Lower leg skin (tissue), 4 donors: ENCODE results near the gene RBMS2. TPM values are rescaled to one million over a fixed set of nuclear protein-coding genes. Genes with fewer than 3 reads are reported as not detected.

Source experiments
- DNase-seq, 2 donors: peaks; one replicate each; pipeline ENCODE4 v3.0.0-alpha.2; 2019; ENCODE audit warnings: low spot score in 2 of 2
- H3K4me3 ChIP-seq: fragments of 200-600 bp; sonication (generic); 2 replicates; pipeline ENCODE4 v1.5.1; 2017; ENCODE audit warnings: mild to moderate bottlenecking, low read depth; ENCODE audit not compliant: poor library complexity, severe bottlenecking
- CTCF ChIP-seq, 3 donors: fragments of 450-650 bp; IDR thresholded peaks; one replicate each; pipeline ENCODE4 v1.5.1; 2016; ENCODE audit warnings: antibody characterized with exemption in 3 of 3, mild to moderate bottlenecking in 3 of 3, moderate library complexity in 2 of 3
- POLR2A ChIP-seq, 2 donors: fragments of 450-650 bp; IDR thresholded peaks; one replicate each; pipeline ENCODE4 v1.6.1; 2016 to 2017; ENCODE audit warnings: antibody characterized with exemption in 2 of 2, mild to moderate bottlenecking in 1 of 2, moderate library complexity in 1 of 2
- WGBS, 2 donors: methylation state at CpG; one replicate each; pipeline ENCODE4 v1.1.5; 2018; 5-methylcytosine and 5-hydroxymethylcytosine counted together
- intact Hi-C: fragments of 100-400 bp; cut with DNase I; formaldehyde crosslinking; loops from one replicate; pipeline ENCODE4 v1.15.0; 2023; ENCODE audit warnings: low total_unique reads
- total RNA-seq, 4 donors: library from RNA; depleted of rRNA; stranded (reverse); fragments of >200 nt; gene quantifications; one replicate each; pipeline ENCODE4 v1.1.0, GENCODE V29; 2016

The RBMS2 gene
- total RNA-seq, 4 donors from 2014 or later = 12.7 to 14.9 (median 13.7) TPM

GRCh38 chr12:56634837-56635791 is 113.5 kb downstream of the RBMS2 start:
- TF ChIP-seq CTCF (IDR thresholded peaks at IDR 0.05) (peak in 1 of 3 donors; percentile 13), POLR2A (IDR thresholded peaks at IDR 0.05) (no peak)
- intact Hi-C loops = no loop called here

GRCh38 chr12:56635806-56636674 is 114.4 kb downstream of the RBMS2 start:
- intact Hi-C loops = no loop called here
- peak; percentile 94 to 97 for DNase-seq
- peak in 1 of 2 donors; percentile 42 for TF ChIP-seq POLR2A (IDR thresholded peaks at IDR 0.05)
- no peak for TF ChIP-seq CTCF (IDR thresholded peaks at IDR 0.05)
- peak overlapping the region; percentile 72 for H3K4me3 ChIP-seq
- 0 to 2% methylated on average over 20 of the region's 20 CpGs for WGBS, 2 donors

More at GRCh38 chr12:56634837-56635791, 113.5 kb downstream of the RBMS2 start:
- peak; percentile 77 to 95 for DNase-seq
- peak overlapping the region; percentile 72 for H3K4me3 ChIP-seq
- 0% methylated on average over 47 of the region's 47 CpGs for WGBS, 2 donors

- TF ChIP-seq POLR2A (IDR thresholded peaks at IDR 0.05) = no peak
- TF ChIP-seq CTCF (IDR thresholded peaks at IDR 0.05) = peak in 1 of 3 donors; percentile 36
- intact Hi-C loops = no loop called here
- DNase-seq = peak; percentile 100
- peak overlapping the region; percentile 72 for H3K4me3 ChIP-seq
- WGBS, 2 donors = 1 to 3% methylated on average over 9 to 12 of the region's 12 CpGs
These were observed 115.3 kb downstream of the RBMS2 start for GRCh38 chr12:56636675-56637540.

- no peak overlapping the region for H3K4me3 ChIP-seq
- TF ChIP-seq POLR2A (IDR thresholded peaks at IDR 0.05) (no peak), CTCF (IDR thresholded peaks at IDR 0.05) (no peak)
- WGBS, 2 donors = 47 to 60% methylated on average over 2 of the region's 2 CpGs
- DNase-seq = no peak
- intact Hi-C loops = no loop called here
These were observed 116.0 kb downstream of the RBMS2 start for GRCh38 chr12:56637621-56638020.

GRCh38 chr12:56641219-56641618 is 119.6 kb downstream of the RBMS2 start:
- 81 to 86% methylated on average over 6 of the region's 6 CpGs for WGBS, 2 donors
- intact Hi-C loops = loop anchor here (10.0 kb wide), 1 partner anchor 84 kb away; the partner anchor contains the start of gene NACA
- TF ChIP-seq POLR2A (IDR thresholded peaks at IDR 0.05) (no peak), CTCF (IDR thresholded peaks at IDR 0.05) (no peak)
- H3K4me3 ChIP-seq = no peak overlapping the region
- peak in 1 of 2 donors; percentile 36 for DNase-seq
